Measurements from ENCODE around the gene ASPM.
A peak's percentile ranks its signal among the peaks of the same experiment; 100 is the strongest.

The ASPM gene

GRCh38 chr1:197180252-197180878, 33.9 kb upstream of the ASPM start:
- H3K27ac ChIP-seq: no peak overlapping the region
- TF ChIP-seq, protein P1, sequence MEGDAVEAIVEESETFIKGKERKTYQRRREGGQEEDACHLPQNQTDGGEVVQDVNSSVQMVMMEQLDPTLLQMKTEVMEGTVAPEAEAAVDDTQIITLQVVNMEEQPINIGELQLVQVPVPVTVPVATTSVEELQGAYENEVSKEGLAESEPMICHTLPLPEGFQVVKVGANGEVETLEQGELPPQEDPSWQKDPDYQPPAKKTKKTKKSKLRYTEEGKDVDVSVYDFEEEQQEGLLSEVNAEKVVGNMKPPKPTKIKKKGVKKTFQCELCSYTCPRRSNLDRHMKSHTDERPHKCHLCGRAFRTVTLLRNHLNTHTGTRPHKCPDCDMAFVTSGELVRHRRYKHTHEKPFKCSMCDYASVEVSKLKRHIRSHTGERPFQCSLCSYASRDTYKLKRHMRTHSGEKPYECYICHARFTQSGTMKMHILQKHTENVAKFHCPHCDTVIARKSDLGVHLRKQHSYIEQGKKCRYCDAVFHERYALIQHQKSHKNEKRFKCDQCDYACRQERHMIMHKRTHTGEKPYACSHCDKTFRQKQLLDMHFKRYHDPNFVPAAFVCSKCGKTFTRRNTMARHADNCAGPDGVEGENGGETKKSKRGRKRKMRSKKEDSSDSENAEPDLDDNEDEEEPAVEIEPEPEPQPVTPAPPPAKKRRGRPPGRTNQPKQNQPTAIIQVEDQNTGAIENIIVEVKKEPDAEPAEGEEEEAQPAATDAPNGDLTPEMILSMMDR (conservative IDR thresholded peaks at IDR 0.05): peak; percentile 84
- TF ChIP-seq ZFX (IDR thresholded peaks at IDR 0.05): no peak

GRCh38 chr1:197178998-197179397, 32.5 kb upstream of the ASPM start:
- H3K27ac ChIP-seq: no peak overlapping the region
- TF ChIP-seq, protein P1 (conservative IDR thresholded peaks at IDR 0.05): no peak
- TF ChIP-seq ZFX (IDR thresholded peaks at IDR 0.05): no peak

GRCh38 chr1:197174818-197175217, 28.3 kb upstream of the ASPM start:
- no peak overlapping the region for H3K27ac ChIP-seq
- TF ChIP-seq, protein P1 (conservative IDR thresholded peaks at IDR 0.05): no peak
- no peak for TF ChIP-seq ZFX (IDR thresholded peaks at IDR 0.05)

DNA sequence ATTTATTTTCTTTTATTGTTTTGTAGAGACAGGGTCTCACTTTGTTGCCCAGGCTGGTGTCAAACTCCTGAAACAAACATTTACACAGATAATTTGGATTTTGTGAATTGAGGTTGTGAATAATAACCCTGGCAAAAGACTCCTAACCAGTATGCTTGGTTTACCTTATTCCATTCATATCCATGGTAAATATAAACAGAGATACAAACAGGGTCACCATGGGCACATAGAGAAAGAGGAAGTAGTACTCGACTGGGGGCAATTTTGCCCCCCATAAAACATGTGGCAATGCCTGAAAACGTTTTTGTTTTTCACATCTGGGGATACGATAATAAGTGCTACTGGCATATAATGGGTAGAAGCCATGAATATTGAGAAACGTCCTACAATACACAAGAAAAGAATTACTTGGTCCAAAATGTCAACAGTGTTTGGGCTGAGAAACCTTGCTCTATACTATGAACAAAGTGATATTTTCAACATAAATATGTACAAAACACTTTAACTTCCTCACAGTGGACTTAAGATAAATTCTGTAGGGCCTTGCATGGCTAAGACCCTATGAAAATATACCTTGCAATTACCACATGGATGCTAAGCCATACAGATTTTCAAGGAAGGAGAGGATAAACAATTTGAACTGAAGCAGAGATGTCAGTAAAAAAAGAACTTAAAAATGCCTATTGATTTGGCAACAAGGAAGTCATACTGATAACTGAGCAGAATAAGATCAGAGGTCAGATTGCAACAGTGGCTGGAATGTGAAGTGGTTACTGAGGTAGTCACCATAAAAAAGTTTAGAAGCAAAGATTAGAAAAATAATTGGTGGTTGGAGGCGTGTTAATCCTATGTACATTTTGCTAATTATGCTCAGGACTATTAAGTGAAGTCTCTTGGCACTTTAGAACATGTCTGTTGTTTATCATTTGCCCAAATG, 27.4 kb upstream of the ASPM start:
- H3K27ac ChIP-seq: no peak overlapping the region
- TF ChIP-seq ZFX (IDR thresholded peaks at IDR 0.05): no peak
- TF ChIP-seq, protein P1 (conservative IDR thresholded peaks at IDR 0.05): no peak

DNA sequence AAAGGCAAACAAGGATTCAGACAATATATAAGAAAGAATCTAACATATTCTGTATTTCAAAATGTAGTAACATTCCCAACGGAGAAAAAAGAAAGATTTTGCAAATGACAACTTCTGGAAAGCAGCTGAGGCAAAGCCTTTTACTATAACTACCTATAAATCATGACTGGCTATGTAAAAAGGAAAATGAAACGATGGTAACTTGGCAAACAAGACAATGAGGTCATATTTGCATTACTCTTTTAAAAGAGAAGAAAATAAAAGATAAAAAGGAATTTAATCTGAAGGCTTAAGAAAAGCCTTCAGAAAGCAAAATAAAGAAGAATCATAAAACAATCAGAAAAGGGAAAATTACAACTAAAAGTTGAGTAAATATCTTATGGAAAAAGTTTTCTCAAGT, 25.1 kb upstream of the ASPM start:
- no peak for TF ChIP-seq ZFX (IDR thresholded peaks at IDR 0.05)
- TF ChIP-seq, protein P1 (conservative IDR thresholded peaks at IDR 0.05): no peak

GRCh38 chr1:197170538-197170937, 24.1 kb upstream of the ASPM start:
- H3K27ac ChIP-seq: no peak overlapping the region
- TF ChIP-seq, protein P1 (conservative IDR thresholded peaks at IDR 0.05): no peak
- TF ChIP-seq ZFX (IDR thresholded peaks at IDR 0.05): no peak

More for the DNA sequence above, 25.1 kb upstream of the ASPM start:
- no peak overlapping the region for H3K27ac ChIP-seq

- TF ChIP-seq ZFX (IDR thresholded peaks at IDR 0.05): no peak
- TF ChIP-seq, protein P1 (conservative IDR thresholded peaks at IDR 0.05): no peak
- no peak overlapping the region for H3K27ac ChIP-seq
Observed at GRCh38 chr1:197159461-197159860, 13.0 kb upstream of the ASPM start.

Data from C4-2B (cell line).